Keratinocyte (primary cell): ENCODE measurements around the gene CNTNAP2. TPM values are rescaled to one million over a fixed set of nuclear protein-coding genes. Genes with fewer than 3 reads are reported as not detected.

Experiments used
- DNase-seq: peaks from one replicate; pipeline ENCODE4 v3.0.0-alpha.2; 2011; ENCODE audit warnings: low read depth, missing footprints, low spot score
- FAIRE-seq: peaks from 2 replicates; lab custom pipeline; 2011; peaks lifted over from hg19 to GRCh38; lab: Jason Lieb, UNC
- H2AFZ ChIP-seq: 2 replicates; pipeline ENCODE4 v1.6.0; 2012; ENCODE audit warnings: low read length, control low read depth, inconsistent platforms; ENCODE audit not compliant: control insufficient read depth
- H3K27ac ChIP-seq: 2 replicates; pipeline ENCODE4 v1.5.1; 2011; ENCODE audit warnings: low read length; ENCODE audit not compliant: control insufficient read depth, insufficient read depth
- H3K27me3 ChIP-seq: 3 replicates; pipeline ENCODE4 v1.6.0; 2011; ENCODE audit warnings: low read length; ENCODE audit not compliant: control insufficient read depth, insufficient read depth; ENCODE audit errors: extremely low read depth
- H3K36me3 ChIP-seq, 2 experiments: 2 replicates in 1 of 2; 3 replicates in 1 of 2; pipeline ENCODE4 v1.5.1; 2011; ENCODE audit warnings: low read length in 2 of 2, mild to moderate bottlenecking in 1 of 2; ENCODE audit not compliant: control insufficient read depth in 2 of 2, insufficient read depth in 2 of 2; ENCODE audit errors: extremely low read depth in 1 of 2
- H3K4me1 ChIP-seq: 3 replicates; pipeline ENCODE4 v1.5.1; 2011; ENCODE audit warnings: low read length; ENCODE audit not compliant: control insufficient read depth, insufficient read depth; ENCODE audit errors: extremely low read depth
- H3K4me2 ChIP-seq: 3 replicates; pipeline ENCODE4 v1.6.0; 2011; ENCODE audit warnings: low read depth, low read length; ENCODE audit not compliant: control insufficient read depth, insufficient read depth; ENCODE audit errors: extremely low read depth
- H3K4me3 ChIP-seq, 3 experiments: fragments of 200-600 bp in 1 of 3; sonication (generic) in 1 of 3; 2 replicates in 2 of 3; 3 replicates in 1 of 3; pipeline ENCODE4 v1.5.1; 2011 to 2016; ENCODE audit warnings: low read length in 3 of 3, mild to moderate bottlenecking in 3 of 3, control low read depth in 2 of 3, inconsistent platforms in 1 of 3, low read depth in 1 of 3, mixed read lengths in 1 of 3, mixed run types in 1 of 3, moderate library complexity in 1 of 3; ENCODE audit not compliant: control insufficient read depth in 2 of 3, insufficient read depth in 2 of 3; ENCODE audit errors: extremely low read depth in 1 of 3
- H3K79me2 ChIP-seq: 2 replicates; pipeline ENCODE4 v1.6.0; 2012; ENCODE audit warnings: low read length; ENCODE audit not compliant: control insufficient read depth, insufficient read depth
- H3K9ac ChIP-seq: 3 replicates; pipeline ENCODE4 v1.6.0; 2011; ENCODE audit warnings: low read length; ENCODE audit not compliant: control insufficient read depth, insufficient read depth; ENCODE audit errors: extremely low read depth
- H3K9me1 ChIP-seq: 3 replicates; pipeline ENCODE4 v1.6.0; 2011; ENCODE audit warnings: low read length; ENCODE audit not compliant: control insufficient read depth, insufficient read depth; ENCODE audit errors: extremely low read depth
- H3K9me3 ChIP-seq: 2 replicates; pipeline ENCODE4 v1.5.1; 2012; ENCODE audit warnings: low read depth, low read length; ENCODE audit not compliant: control insufficient read depth
- H4K20me1 ChIP-seq: 3 replicates; pipeline ENCODE4 v1.6.0; 2011; ENCODE audit warnings: low read length; ENCODE audit not compliant: control insufficient read depth, insufficient read depth; ENCODE audit errors: extremely low read depth
- CTCF ChIP-seq, 3 experiments: IDR thresholded peaks in 1 of 3; conservative IDR thresholded peaks in 1 of 3; optimal IDR thresholded peaks in 1 of 3; 2 replicates in 2 of 3; 3 replicates in 1 of 3; pipeline versions ENCODE3 to v1.5.1; 2011; ENCODE audit warnings: low read length in 3 of 3, mild to moderate bottlenecking in 3 of 3, moderate library complexity in 2 of 3, control low read depth in 1 of 3, inconsistent platforms in 1 of 3; ENCODE audit not compliant: insufficient read depth in 2 of 3; ENCODE audit errors: extremely low read depth in 1 of 3
- EZH2 ChIP-seq: IDR thresholded peaks from one replicate; pipeline ENCODE4 v1.6.1; 2012; ENCODE audit warnings: inconsistent platforms, mild to moderate bottlenecking, low read length, moderate library complexity
- dilution Hi-C: fragments of 300-500 bp; cut with MboI; formaldehyde crosslinking; loops from one replicate; pipeline ENCODE4 v1.7.0; 2020; ENCODE audit warnings: low sequenced_read_pairs; ENCODE audit not compliant: extremely low pct_ligation_motif_present
- polyA plus RNA-seq, 5 experiments: library from polyadenylated mRNA; depleted of rRNA in 3 of 5; stranded (reverse) in 3 of 5; stranded (forward) in 1 of 5; unstranded in 1 of 5; fragments of >200 nt; gene quantifications; 1 replicate in 1 of 5; 2 replicates in 3 of 5; 3 replicates in 1 of 5; pipeline versions ENCODE4 v1.2.1 to v1.2.3, GENCODE V29; 2011 to 2012; ENCODE audit warnings: missing spikeins in 2 of 5, low read depth in 1 of 5, low replicate concordance in 1 of 5

CNTNAP2 gene
- polyA plus RNA-seq, 1 donor (not counting 4 experiments of a cell fraction or from before 2014, with no cell fraction given) = 1.4 TPM

GRCh38 chr7:147412782-147413556, 1296.4 kb downstream of the CNTNAP2 start:
- H3K4me3 ChIP-seq = no peak overlapping the region
- no peak overlapping the region for H3K27ac ChIP-seq
- FAIRE-seq = no peak

GRCh38 chr7:147413557-147413870, 1296.9 kb downstream of the CNTNAP2 start:
- H3K9ac ChIP-seq = no peak overlapping the region
- TF ChIP-seq EZH2 = no peak
- no peak for TF ChIP-seq CTCF (optimal IDR thresholded peaks at IDR 0.05 in 1 of 3, IDR thresholded peaks at IDR 0.05 in 1 of 3, conservative IDR thresholded peaks at IDR 0.05 in 1 of 3; ENCODE audit: extremely low read depth in 1 of 3, insufficient read depth in 2 of 3, low read length in 3 of 3)
- no peaks in the 10 kb centered on the region for H3K4me1 ChIP-seq
- no peaks in the 10 kb centered on the region for H3K27me3 ChIP-seq
- H3K4me2 ChIP-seq = no peak overlapping the region
- no peak for FAIRE-seq
- no peak overlapping the region for H2AFZ ChIP-seq
- no peaks in the 10 kb centered on the region for H3K36me3 ChIP-seq
- H3K9me1 ChIP-seq = no peaks in the 10 kb centered on the region
- no peaks in the 10 kb centered on the region for H3K79me2 ChIP-seq
- H3K4me3 ChIP-seq = no peak overlapping the region
- DNase-seq = no peak
- no peak overlapping the region for H3K27ac ChIP-seq
- dilution Hi-C loops = no loop called here
- H3K9me3 ChIP-seq = peaks cover 2% of the 10 kb centered on the region
- no peaks in the 10 kb centered on the region for H4K20me1 ChIP-seq

More at GRCh38 chr7:147412782-147413556, 1296.4 kb downstream of the CNTNAP2 start:
- Histone ChIP-seq H3K27me3 (no peaks in the 10 kb centered on the region), H3K79me2 (no peaks in the 10 kb centered on the region), H4K20me1 (no peaks in the 10 kb centered on the region), H3K36me3 (no peaks in the 10 kb centered on the region), H3K9me3 (peaks cover 2% of the 10 kb centered on the region), H3K9me1 (no peaks in the 10 kb centered on the region), H2AFZ (no peak overlapping the region), H3K4me2 (no peak overlapping the region), H3K9ac (no peak overlapping the region), H3K4me1 (no peaks in the 10 kb centered on the region)
- no peak for TF ChIP-seq CTCF (optimal IDR thresholded peaks at IDR 0.05 in 1 of 3, IDR thresholded peaks at IDR 0.05 in 1 of 3, conservative IDR thresholded peaks at IDR 0.05 in 1 of 3; ENCODE audit: extremely low read depth in 1 of 3, insufficient read depth in 2 of 3, low read length in 3 of 3)
- TF ChIP-seq EZH2 = no peak
- dilution Hi-C loops = no loop called here
- DNase-seq = no peak
